ENCODE data around the gene SPATS2L. TPM values are rescaled to one million over a fixed set of nuclear protein-coding genes. Genes with fewer than 3 reads are reported as not detected.

Gene SPATS2L
- total RNA-seq, 1 donor from 2014 or later: 29.1 TPM

- no peaks in the 10 kb centered on the region for H3K27me3 Mint-ChIP-seq (ENCODE audit: insufficient read depth, low read depth)
- H3K9me3 Mint-ChIP-seq: peaks cover 5% of the 10 kb centered on the region
- no peak overlapping the region for H3K4me2 ChIP-seq
- H3K79me2 ChIP-seq (ENCODE audit: low read depth): no peaks in the 10 kb centered on the region
- H3K4me1 ChIP-seq: no peaks in the 10 kb centered on the region
- no peaks in the 10 kb centered on the region for H3K27me3 ChIP-seq
- no peak overlapping the region for H3K27ac ChIP-seq
- H3K9ac ChIP-seq: no peak overlapping the region
- no peak overlapping the region for H3K27ac Mint-ChIP-seq
- no peaks in the 10 kb centered on the region for H3K4me1 Mint-ChIP-seq
- DNase-seq (ENCODE audit: low spot score): no peak
- no peaks in the 10 kb centered on the region for H4K20me1 ChIP-seq (ENCODE audit: low read depth)
- no peak overlapping the region for H2AFZ ChIP-seq (replicated peaks)
- no peak overlapping the region for H3K4me3 ChIP-seq
- no peak overlapping the region for H3K4me3 Mint-ChIP-seq
- H3F3A ChIP-seq (ENCODE audit: low read depth): no peaks in the 10 kb centered on the region
- TF ChIP-seq EZH2phosphoT487 (IDR thresholded peaks at IDR 0.05) (no peak), CTCF (IDR thresholded peaks at IDR 0.05) (no peak), EZH2 (IDR thresholded peaks at IDR 0.05) (no peak)
- H3K9me3 ChIP-seq (ENCODE audit: low read depth): no peaks in the 10 kb centered on the region
- no peaks in the 10 kb centered on the region for H3K36me3 Mint-ChIP-seq
- no peaks in the 10 kb centered on the region for H3K36me3 ChIP-seq
Measured at GRCh38 chr2:200288670-200289429, 17.6 kb upstream of the SPATS2L start.

GRCh38 chr2:200296118-200296517, 10.4 kb upstream of the SPATS2L start:
- Histone ChIP-seq H4K20me1 (ENCODE audit: low read depth) (no peaks in the 10 kb centered on the region), H3K4me1 (no peaks in the 10 kb centered on the region), H2AFZ (replicated peaks) (no peak overlapping the region), H3K4me2 (no peak overlapping the region), H3F3A (ENCODE audit: low read depth) (no peaks in the 10 kb centered on the region), H3K9ac (no peak overlapping the region), H3K4me3 (no peak overlapping the region), H3K79me2 (ENCODE audit: low read depth) (no peaks in the 10 kb centered on the region), H3K36me3 (no peaks in the 10 kb centered on the region), H3K27ac (no peak overlapping the region), H3K9me3 (ENCODE audit: low read depth) (no peaks in the 10 kb centered on the region), H3K27me3 (no peaks in the 10 kb centered on the region)
- no peak overlapping the region for H3K4me3 Mint-ChIP-seq
- no peaks in the 10 kb centered on the region for H3K9me3 Mint-ChIP-seq
- H3K4me1 Mint-ChIP-seq: peaks cover 8% of the 10 kb centered on the region
- no peaks in the 10 kb centered on the region for H3K36me3 Mint-ChIP-seq
- no peak overlapping the region for H3K27ac Mint-ChIP-seq
- DNase-seq (ENCODE audit: low spot score): no peak
- TF ChIP-seq EZH2phosphoT487 (IDR thresholded peaks at IDR 0.05): no peak
- no peak for TF ChIP-seq EZH2 (IDR thresholded peaks at IDR 0.05)
- no peak for TF ChIP-seq CTCF (IDR thresholded peaks at IDR 0.05)
- H3K27me3 Mint-ChIP-seq (ENCODE audit: insufficient read depth, low read depth): peaks cover 3% of the 10 kb centered on the region

- Histone ChIP-seq H3F3A (ENCODE audit: low read depth) (no peaks in the 10 kb centered on the region), H3K36me3 (no peaks in the 10 kb centered on the region), H3K27me3 (no peaks in the 10 kb centered on the region), H3K79me2 (ENCODE audit: low read depth) (no peaks in the 10 kb centered on the region), H3K4me2 (no peak overlapping the region), H4K20me1 (ENCODE audit: low read depth) (no peaks in the 10 kb centered on the region), H3K4me3 (no peak overlapping the region), H3K9ac (no peak overlapping the region), H2AFZ (replicated peaks) (no peak overlapping the region), H3K4me1 (no peaks in the 10 kb centered on the region), H3K27ac (no peak overlapping the region), H3K9me3 (ENCODE audit: low read depth) (no peaks in the 10 kb centered on the region)
- peaks cover 8% of the 10 kb centered on the region for H3K4me1 Mint-ChIP-seq
- H3K4me3 Mint-ChIP-seq: no peak overlapping the region
- peak overlapping the region; percentile 6 for H3K27ac Mint-ChIP-seq
- H3K27me3 Mint-ChIP-seq (ENCODE audit: insufficient read depth, low read depth): peaks cover 3% of the 10 kb centered on the region
- no peaks in the 10 kb centered on the region for H3K36me3 Mint-ChIP-seq
- TF ChIP-seq CTCF (IDR thresholded peaks at IDR 0.05): no peak
- TF ChIP-seq EZH2 (IDR thresholded peaks at IDR 0.05): no peak
- no peak for TF ChIP-seq EZH2phosphoT487 (IDR thresholded peaks at IDR 0.05)
- no peak for DNase-seq (ENCODE audit: low spot score)
- no peaks in the 10 kb centered on the region for H3K9me3 Mint-ChIP-seq
Measured at GRCh38 chr2:200297100-200297499, 9.4 kb upstream of the SPATS2L start.
